HG02981 (cell line): Measurements from ENCODE around the gene LKAAEAR1.

Experiments used
- ATAC-seq: cut with Tn5 transposase; IDR thresholded peaks from one replicate; pipeline ENCODE4 v1.9.1; 2021; ENCODE audit warnings: mild to moderate bottlenecking, moderate library complexity; ENCODE audit not compliant: unreplicated experiment

Gene LKAAEAR1

GRCh38 chr20:64111841-64112641 is 27.8 kb upstream of the LKAAEAR1 start:
- no peak for ATAC-seq

GRCh38 chr20:64110411-64111068 is 26.3 kb upstream of the LKAAEAR1 start:
- no peak for ATAC-seq

GRCh38 chr20:64109831-64110391 is 25.7 kb upstream of the LKAAEAR1 start:
- ATAC-seq, result no peak

- ATAC-seq, result no peak
These were observed 24.8 kb upstream of the LKAAEAR1 start for GRCh38 chr20:64108731-64109681.

GRCh38 chr20:64107736-64108457 is 23.7 kb upstream of the LKAAEAR1 start:
- ATAC-seq, result no peak

- no peak for ATAC-seq
These were observed 23.0 kb upstream of the LKAAEAR1 start, which contains the start of gene NPBWR2 for GRCh38 chr20:64106981-64107735. TSS of gene NPBWR2 (minus strand) at chr20:64107565. CDS start at chr20:64106831, 734 bp downstream.

GRCh38 chr20:64106435-64106961 is 22.3 kb upstream of the LKAAEAR1 start:
- no peak for ATAC-seq

- ATAC-seq, result no peak
These were observed 21.7 kb upstream of the LKAAEAR1 start for GRCh38 chr20:64105846-64106434.

- ATAC-seq, result no peak
These were observed 20.7 kb upstream of the LKAAEAR1 start for GRCh38 chr20:64104667-64105451.

- no peak for ATAC-seq
These were observed 19.9 kb upstream of the LKAAEAR1 start for GRCh38 chr20:64103871-64104666.

GRCh38 chr20:64102647-64103354 is 18.6 kb upstream of the LKAAEAR1 start:
- ATAC-seq, result no peak

GRCh38 chr20:64101731-64102621 is 17.8 kb upstream of the LKAAEAR1 start:
- no peak for ATAC-seq

GRCh38 chr20:64100946-64101688 is 16.9 kb upstream of the LKAAEAR1 start:
- ATAC-seq, result no peak

- ATAC-seq, result no peak
These were observed 16.3 kb upstream of the LKAAEAR1 start for GRCh38 chr20:64100566-64100888.
